ENCODE results near the gene TTLL3. TPM values are rescaled to one million over a fixed set of nuclear protein-coding genes. Genes with fewer than 3 reads are reported as not detected.
A peak's percentile ranks its signal among the peaks of the same experiment; 100 is the strongest.
"Not testable (repeated sequence)": the region's sequence is repeated elsewhere in the genome, so short reads cannot be mapped to it uniquely, and the experiment has no call there.

Gene TTLL3
- total RNA-seq, 4 donors from 2014 or later = 42.4 to 594 (median 143) TPM

GRCh38 chr3:9875448-9875847, 65.4 kb downstream of the TTLL3 start:
- Histone ChIP-seq H3K9me3 (no peaks in the 10 kb centered on the region), H3K4me3 (peak overlapping the region in 2 of 4 donors; percentile 35 to 37), H3K27me3 (no peaks in the 10 kb centered on the region), H3K36me3 (no peaks in the 10 kb centered on the region), H3K27ac (no peak overlapping the region), H3K4me1 (peaks cover 0 to 8% (median 0%) of the 10 kb centered on the region in 4 donors)
- no peak for TF ChIP-seq POLR2A (IDR thresholded peaks at IDR 0.05)
- no peak for TF ChIP-seq CTCF (IDR thresholded peaks at IDR 0.05)
- no peak for DNase-seq

GRCh38 chr3:9876255-9876654, 66.2 kb downstream of the TTLL3 start:
- H3K4me1 ChIP-seq, DNase-seq, H3K27me3 ChIP-seq, H3K36me3 ChIP-seq, H3K9me3 ChIP-seq, H3K27ac ChIP-seq: not testable (repeated sequence)
- peak overlapping the region in 2 of 4 donors; percentile 35 to 37 for H3K4me3 ChIP-seq

- H3K4me3 ChIP-seq = peak overlapping the region in 2 of 4 donors; percentile 37 to 58
- H3K9me3 ChIP-seq = no peaks in the 10 kb centered on the region
- H3K36me3 ChIP-seq = no peaks in the 10 kb centered on the region
- no peaks in the 10 kb centered on the region for H3K27me3 ChIP-seq
- H3K4me1 ChIP-seq = peaks cover 0 to 8% (median 0%) of the 10 kb centered on the region in 4 donors
- DNase-seq = no peak
- TF ChIP-seq POLR2A (IDR thresholded peaks at IDR 0.05) (no peak), CTCF (IDR thresholded peaks at IDR 0.05) (no peak)
- H3K27ac ChIP-seq = no peak overlapping the region
Measured at GRCh38 chr3:9876991-9877390, 66.9 kb downstream of the TTLL3 start.

- Histone ChIP-seq H3K27me3 (no peaks in the 10 kb centered on the region), H3K4me1 (peaks cover 0 to 10% (median 0%) of the 10 kb centered on the region in 4 donors), H3K27ac (peak overlapping the region in 3 of 4 donors; percentile 39 to 91 (median 62)), H3K9me3 (no peaks in the 10 kb centered on the region), H3K4me3 (peak overlapping the region in 3 of 4 donors; percentile 8 to 58 (median 37)), H3K36me3 (no peaks in the 10 kb centered on the region)
- TF ChIP-seq POLR2A (IDR thresholded peaks at IDR 0.05) = peak; percentile 92 to 97
- TF ChIP-seq CTCF (IDR thresholded peaks at IDR 0.05) = no peak
- peak in 2 of 3 donors; percentile 82 to 90 for DNase-seq
Measured at GRCh38 chr3:9878700-9879099, 68.6 kb downstream of the TTLL3 start.

GRCh38 chr3:9879830-9880549, 69.9 kb downstream of the TTLL3 start, which contains the start of gene CIDEC:
Gene CIDEC, minus strand, starts transcription at chr3:9880253. Its CDS starts 1,767 bp downstream, at chr3:9878486.
- peak within 1 kb of the TSS in 3 of 4 donors; percentile 39 to 91 (median 62) for H3K27ac ChIP-seq
- no peak for DNase-seq
- no peaks in the 10 kb centered on the region for H3K9me3 ChIP-seq
- peaks cover 0 to 21% (median 0%) of the 10 kb centered on the region in 4 donors for H3K4me1 ChIP-seq
- no peaks in the 10 kb centered on the region for H3K36me3 ChIP-seq
- H3K4me3 ChIP-seq = no peak within 1 kb of the TSS
- TF ChIP-seq POLR2A (IDR thresholded peaks at IDR 0.05) (no peak), CTCF (IDR thresholded peaks at IDR 0.05) (no peak)
- no peaks in the 10 kb centered on the region for H3K27me3 ChIP-seq

- no peaks in the 10 kb centered on the region for H3K36me3 ChIP-seq
- H3K27me3 ChIP-seq = no peaks in the 10 kb centered on the region
- TF ChIP-seq POLR2A (IDR thresholded peaks at IDR 0.05) (no peak), CTCF (IDR thresholded peaks at IDR 0.05) (no peak)
Measured at GRCh38 chr3:9881441-9881840, 71.4 kb downstream of the TTLL3 start.

More at GRCh38 chr3:9881441-9881840, 71.4 kb downstream of the TTLL3 start:
- Histone ChIP-seq H3K9me3 (no peaks in the 10 kb centered on the region), H3K4me1 (peaks cover 0 to 24% (median 0%) of the 10 kb centered on the region in 4 donors), H3K27ac (no peak overlapping the region), H3K4me3 (no peak overlapping the region)
- no peak for DNase-seq

Measured in Peyer's patch (tissue), 4 donors.